HFF-Myc (cell line): ENCODE data around the gene ACTRT2.

ENCODE experiments used
- DNase-seq: peaks from one replicate; pipeline ENCODE4 v3.0.0-alpha.2; 2011; ENCODE audit warnings: low read depth; ENCODE audit errors: extremely low read depth
- H3K4me3 ChIP-seq: replicated peaks from 2 replicates; pipeline ENCODE4 v1.5.1; 2011; ENCODE audit warnings: low read depth, mild to moderate bottlenecking, control low read depth, low read length
- CTCF ChIP-seq: IDR thresholded peaks from 2 replicates; pipeline ENCODE4 v1.5.1; 2012; ENCODE audit warnings: mild to moderate bottlenecking, low read depth, low read length, control low read depth; ENCODE audit errors: missing control alignments

Gene ACTRT2

DNA sequence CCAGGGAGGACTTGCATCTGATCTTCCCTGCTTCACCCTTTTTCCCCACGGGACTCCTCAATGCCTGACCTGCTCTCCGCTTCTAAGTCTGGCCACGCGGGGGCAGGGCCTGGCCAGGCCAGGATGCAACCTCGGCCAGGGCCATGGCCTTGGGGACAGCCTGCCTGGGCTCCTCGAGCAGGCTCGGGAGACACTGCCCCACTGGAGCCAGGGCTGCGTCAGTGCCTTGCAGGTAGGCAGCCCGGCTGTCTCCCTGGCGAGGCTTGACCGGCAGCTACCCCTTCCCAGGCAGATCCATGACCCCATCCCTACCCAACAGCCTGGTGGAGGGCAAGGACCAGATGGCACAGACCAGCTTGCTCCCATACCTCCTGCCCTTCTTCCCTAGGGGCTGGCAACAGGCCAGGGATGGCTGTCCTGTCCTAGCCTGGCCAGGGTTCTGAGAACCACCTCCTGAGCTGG is 45.0 kb downstream of the ACTRT2 start:
- TF ChIP-seq CTCF = no peak
- no peak for DNase-seq
- no peak overlapping the region for H3K4me3 ChIP-seq

DNA sequence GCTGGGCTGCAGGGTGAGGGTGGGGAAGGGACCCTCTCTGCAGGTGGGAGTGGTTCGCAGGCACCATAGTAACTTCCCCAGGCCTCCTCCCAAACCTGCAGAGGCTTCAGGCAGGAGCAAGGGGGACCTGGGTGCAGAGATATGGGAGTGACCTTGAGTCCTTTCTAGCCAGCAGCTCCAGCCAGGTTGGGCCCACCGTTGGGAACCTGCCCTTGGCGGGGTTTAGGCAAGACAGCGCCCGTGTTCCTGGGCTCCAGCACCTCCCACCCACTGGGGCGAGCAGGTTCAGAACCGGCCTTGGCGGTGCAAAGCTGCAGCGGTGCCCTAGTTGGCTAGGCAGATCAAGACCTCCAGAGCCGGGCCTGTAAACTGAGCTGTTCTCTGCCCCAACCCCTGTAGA is 45.6 kb downstream of the ACTRT2 start:
- no peak for TF ChIP-seq CTCF
- H3K4me3 ChIP-seq = no peak overlapping the region
- DNase-seq = no peak

- H3K4me3 ChIP-seq = no peak overlapping the region
- no peak for TF ChIP-seq CTCF
- no peak for DNase-seq
Measured at GRCh38 chr1:3067301-3067670, 46.0 kb downstream of the ACTRT2 start.

GRCh38 chr1:3067671-3068563 is 46.6 kb downstream of the ACTRT2 start:
- H3K4me3 ChIP-seq = no peak overlapping the region
- DNase-seq = no peak
- TF ChIP-seq CTCF = no peak

DNA sequence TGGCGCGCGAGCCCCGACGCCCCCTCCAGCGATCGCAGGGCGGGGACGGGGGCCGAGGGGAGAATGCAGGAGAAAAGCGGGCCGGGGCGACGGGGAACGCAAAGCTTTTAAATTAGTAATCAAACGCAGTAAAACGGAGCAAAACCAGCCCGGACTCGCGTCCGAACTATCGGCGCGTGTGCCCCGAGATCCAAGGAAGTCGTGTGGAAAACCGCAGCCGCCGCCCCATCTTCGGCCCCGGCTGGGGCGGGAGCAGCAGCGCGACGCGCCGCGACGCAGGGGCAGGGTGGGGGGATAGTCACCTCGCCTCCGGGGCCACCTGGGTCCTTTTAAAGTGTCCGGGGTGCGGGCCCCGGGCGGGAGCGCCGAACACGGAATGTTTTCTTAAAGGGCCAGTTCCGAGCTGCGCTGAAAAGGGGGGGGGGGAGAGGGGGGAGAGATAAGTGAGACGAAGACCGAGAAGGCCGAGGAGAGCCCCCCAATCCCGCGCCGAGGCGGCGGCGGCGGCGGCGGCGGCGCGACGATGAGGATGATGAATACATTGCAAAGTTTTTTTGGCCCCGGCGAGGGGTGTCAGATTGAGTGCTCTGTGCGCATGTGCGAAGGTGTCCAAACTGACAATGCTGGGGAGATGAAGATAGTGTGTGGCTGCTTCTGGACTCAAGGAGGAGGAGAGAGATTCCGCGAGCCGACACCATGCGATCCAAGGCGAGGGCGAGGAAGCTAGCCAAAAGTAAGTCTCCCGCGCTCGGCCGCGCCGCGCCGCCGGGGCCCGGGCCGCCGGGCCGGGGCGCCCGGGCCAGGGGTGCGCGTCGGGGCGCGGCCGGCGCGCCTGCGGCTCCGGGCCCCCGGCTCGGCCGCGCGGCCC is 47.5 kb downstream of the ACTRT2 start, which contains the start of gene PRDM16:
Gene PRDM16, plus strand, starts transcription at position 640 of the 868 bp plus-strand sequence. Its CDS starts 57 bp downstream, at position 697.
- no peak for TF ChIP-seq CTCF
- no peak for DNase-seq
- H3K4me3 ChIP-seq = peak within 1 kb of the TSS; percentile 35

DNA sequence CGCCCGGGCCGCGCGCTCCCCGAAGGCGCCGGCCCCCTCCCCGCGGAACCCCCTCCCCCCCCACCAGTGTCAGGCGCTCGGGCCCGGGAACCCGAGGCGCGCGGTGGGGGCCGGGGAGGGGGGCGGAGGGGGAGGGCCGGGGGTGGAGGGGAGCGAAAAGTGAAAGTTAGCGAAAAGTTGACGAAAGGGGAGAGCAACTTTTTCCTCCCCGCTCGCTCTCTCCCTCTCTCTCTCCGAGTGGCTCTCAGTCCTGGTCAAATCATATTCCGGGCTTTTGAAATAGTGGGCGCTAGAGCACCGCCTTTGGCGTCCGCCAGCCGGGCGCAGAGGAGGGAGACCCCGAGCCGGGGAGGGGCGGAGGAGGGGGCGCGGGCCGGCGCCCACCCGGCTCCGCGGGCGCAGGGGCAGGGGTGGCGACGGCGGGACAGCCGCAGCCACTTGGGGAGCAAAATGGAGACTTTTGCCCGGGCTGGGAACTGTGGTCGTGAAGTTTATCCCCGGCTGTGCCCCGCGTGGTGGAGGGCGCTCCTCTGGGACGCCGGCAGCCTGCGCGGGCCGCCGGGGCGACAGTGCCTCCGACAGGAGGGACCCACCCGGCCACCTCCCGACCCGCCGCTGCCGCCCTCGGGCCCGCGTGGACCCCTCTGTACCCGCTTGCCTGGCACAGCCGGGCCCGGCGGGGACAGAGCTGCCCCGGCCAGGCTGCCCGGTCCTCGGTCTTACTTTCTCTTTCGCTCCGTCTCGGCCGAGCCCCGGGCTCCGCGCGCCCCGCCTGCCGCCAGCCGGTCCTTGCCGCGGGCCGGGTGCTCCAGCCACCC is 48.4 kb downstream of the ACTRT2 start:
- peak overlapping the region; percentile 35 for H3K4me3 ChIP-seq
- no peak for DNase-seq

More for the DNA sequence above, 48.4 kb downstream of the ACTRT2 start:
- no peak for TF ChIP-seq CTCF
